PC-9 (cell line): ENCODE measurements around the gene RTCB. TPM values are rescaled to one million over a fixed set of nuclear protein-coding genes. Genes with fewer than 3 reads are reported as not detected.

ENCODE experiments used
- BruUV-seq: library from RNA; stranded (reverse); fragments of 400-500 nt; replicated peaks from 2 replicates; lab custom pipeline; 2021; lab: Mats Ljungman, UMichigan
- CTCF ChIA-PET: fragments of 300-600 bp; sonication (Branson Sonifier 250); formaldehyde crosslinking; loops from one replicate; lab custom pipeline; 2022; ENCODE audit warnings: antibody characterized with exemption; lab: Charles Lee
- POLR2A ChIA-PET: fragments of 300-600 bp; sonication (Branson Sonifier 250); formaldehyde crosslinking; loops from one replicate; lab custom pipeline; 2022; ENCODE audit warnings: antibody characterized with exemption; ENCODE audit not compliant: unreplicated experiment; lab: Charles Lee
- DNase-seq, 2 experiments: peaks; one replicate each; pipeline versions ENCODE4 v3.0.0 to v3.0.0-alpha.2; 2015 to 2022; ENCODE audit warnings: mixed read lengths in 1 of 2
- H2AFZ ChIP-seq: fragments of 200-600 bp; sonication (generic); 2 replicates; pipeline ENCODE4 v1.8.1; 2017; ENCODE audit warnings: antibody characterized with exemption
- H3F3A ChIP-seq: fragments of 200-600 bp; sonication (generic); 2 replicates; pipeline ENCODE4 v1.8.1; 2017; ENCODE audit warnings: antibody characterized with exemption, mild to moderate bottlenecking, low read depth; ENCODE audit not compliant: insufficient read depth
- H3K27ac ChIP-seq: fragments of 200-600 bp; sonication (generic); 2 replicates; pipeline ENCODE4 v1.6.1; 2016; ENCODE audit warnings: mixed run types
- H3K27me3 ChIP-seq: fragments of 200-600 bp; sonication (generic); 2 replicates; pipeline ENCODE4 v1.6.1; 2016; ENCODE audit warnings: low read depth, mixed run types; ENCODE audit not compliant: insufficient read depth
- H3K36me3 ChIP-seq: fragments of 200-600 bp; sonication (generic); 2 replicates; pipeline ENCODE4 v1.6.1; 2016; ENCODE audit warnings: low read depth, mixed run types
- H3K4me1 ChIP-seq: fragments of 200-600 bp; sonication (generic); replicated peaks from 2 replicates; pipeline ENCODE4 v1.6.1; 2016; ENCODE audit warnings: mixed run types; ENCODE audit not compliant: insufficient read depth
- H3K4me2 ChIP-seq: fragments of 200-600 bp; sonication (generic); 2 replicates; pipeline ENCODE4 v1.6.1; 2017; ENCODE audit warnings: mixed run types
- H3K4me3 ChIP-seq: fragments of 200-600 bp; sonication (generic); 2 replicates; pipeline ENCODE4 v1.6.1; 2016; ENCODE audit warnings: mixed run types
- H3K79me2 ChIP-seq: fragments of 200-600 bp; sonication (generic); 2 replicates; pipeline ENCODE4 v1.6.1; 2017; ENCODE audit warnings: low read depth, mixed run types
- H3K9me2 ChIP-seq: fragments of 200-600 bp; sonication (generic); 2 replicates; pipeline ENCODE4 v1.8.1; 2017; ENCODE audit warnings: mild to moderate bottlenecking; ENCODE audit not compliant: insufficient read depth
- H3K9me3 ChIP-seq: fragments of 200-600 bp; sonication (generic); 2 replicates; pipeline ENCODE4 v1.8.1; 2016; ENCODE audit warnings: low read depth; ENCODE audit not compliant: insufficient read depth
- H4K20me1 ChIP-seq: fragments of 200-600 bp; sonication (generic); 2 replicates; pipeline ENCODE4 v1.8.1; 2017; ENCODE audit not compliant: insufficient read depth
- CTCF ChIP-seq: fragments of 200-600 bp; sonication (generic); conservative IDR thresholded peaks from 2 replicates; pipeline ENCODE4 v1.6.1; 2017; ENCODE audit warnings: mixed run types, antibody characterized with exemption, mild to moderate bottlenecking, moderate library complexity
- EZH2 ChIP-seq: fragments of 200-600 bp; sonication (generic); IDR thresholded peaks from 2 replicates; pipeline ENCODE4 v1.8.0; 2017; ENCODE audit warnings: antibody characterized with exemption, low read depth
- intact Hi-C: fragments of 100-400 bp; cut with micrococcal nuclease; formaldehyde crosslinking; loops from one replicate; pipeline ENCODE4 v1.10.0; 2022; ENCODE audit not compliant: unreplicated experiment
- total RNA-seq: library from RNA; stranded (reverse); gene quantifications from 2 replicates; pipeline ENCODE4 v1.2.3, GENCODE V29; 2021

The RTCB gene
- total RNA-seq, 1 experiment from 2014 or later = 76.5 TPM

- POLR2A ChIA-PET = no interaction called here
- H2AFZ ChIP-seq = no peak overlapping the region
- no peak for DNase-seq
- BruUV-seq = no TSS peak
- no peaks in the 10 kb centered on the region for H3K9me2 ChIP-seq
- no peak for TF ChIP-seq EZH2
- no peak for TF ChIP-seq CTCF
- H4K20me1 ChIP-seq = no peaks in the 10 kb centered on the region
- no peaks in the 10 kb centered on the region for H3K9me3 ChIP-seq
- no peak overlapping the region for H3K27ac ChIP-seq
- no peaks in the 10 kb centered on the region for H3F3A ChIP-seq
- no peaks in the 10 kb centered on the region for H3K4me1 ChIP-seq
- intact Hi-C loops = no loop called here
- H3K36me3 ChIP-seq = no peaks in the 10 kb centered on the region
- no peak overlapping the region for H3K4me3 ChIP-seq
- CTCF ChIA-PET = no interaction called here
- no peak overlapping the region for H3K4me2 ChIP-seq
- peaks cover 98% of the 10 kb centered on the region for H3K27me3 ChIP-seq
- no peaks in the 10 kb centered on the region for H3K79me2 ChIP-seq
Measured at GRCh38 chr22:32340411-32340810, 71.6 kb downstream of the RTCB start.

GRCh38 chr22:32339190-32340012 lies 72.6 kb downstream of the RTCB start:
- no peaks in the 10 kb centered on the region for H3K36me3 ChIP-seq
- CTCF ChIA-PET = no interaction called here
- no peaks in the 10 kb centered on the region for H4K20me1 ChIP-seq
- no peak overlapping the region for H3K4me3 ChIP-seq
- no peaks in the 10 kb centered on the region for H3K4me1 ChIP-seq
- TF ChIP-seq EZH2 (no peak), CTCF (no peak)
- no peaks in the 10 kb centered on the region for H3F3A ChIP-seq
- H2AFZ ChIP-seq = no peak overlapping the region
- no peaks in the 10 kb centered on the region for H3K79me2 ChIP-seq
- POLR2A ChIA-PET = no interaction called here
- H3K9me2 ChIP-seq = no peaks in the 10 kb centered on the region
- H3K27me3 ChIP-seq = peaks cover 98% of the 10 kb centered on the region
- no peak for DNase-seq
- no TSS peak for BruUV-seq
- H3K9me3 ChIP-seq = no peaks in the 10 kb centered on the region
- no peak overlapping the region for H3K4me2 ChIP-seq
- no peak overlapping the region for H3K27ac ChIP-seq
- intact Hi-C loops = no loop called here

- intact Hi-C loops = no loop called here
- H3K79me2 ChIP-seq = no peaks in the 10 kb centered on the region
- no peak overlapping the region for H3K27ac ChIP-seq
- no peaks in the 10 kb centered on the region for H3K36me3 ChIP-seq
- H3K4me2 ChIP-seq = no peak overlapping the region
- BruUV-seq = no TSS peak
- no peaks in the 10 kb centered on the region for H4K20me1 ChIP-seq
- no peak overlapping the region for H3K4me3 ChIP-seq
- H3K9me3 ChIP-seq = no peaks in the 10 kb centered on the region
- H2AFZ ChIP-seq = no peak overlapping the region
- POLR2A ChIA-PET = no interaction called here
- H3K27me3 ChIP-seq = peaks cover 98% of the 10 kb centered on the region
- no peak for TF ChIP-seq EZH2
- CTCF ChIA-PET = no interaction called here
- no peak for DNase-seq
- no peaks in the 10 kb centered on the region for H3F3A ChIP-seq
- H3K9me2 ChIP-seq = no peaks in the 10 kb centered on the region
- H3K4me1 ChIP-seq = no peaks in the 10 kb centered on the region
Measured at GRCh38 chr22:32338757-32339156, 73.3 kb downstream of the RTCB start.

Other genes with a start within 250 kb of the RTCB start
- gene RFPL2, start 207.2 kb downstream of the RTCB start, total RNA-seq = not detected in 2 replicates
- not detected in 2 replicates for gene SLC5A4, start 156.9 kb downstream of the RTCB start, total RNA-seq
- not detected in 2 replicates for gene RFPL3, start 54.4 kb downstream of the RTCB start, total RNA-seq
- gene BPIFC, start 52.2 kb upstream of the RTCB start, total RNA-seq = not detected in 2 replicates
- 76.0 and 81.9 TPM in 2 replicates for gene FBXO7, start 62.6 kb upstream of the RTCB start, total RNA-seq